H9 (cell line): ENCODE measurements around the gene C10orf120. TPM values are rescaled to one million over a fixed set of nuclear protein-coding genes. Genes with fewer than 3 reads are reported as not detected.

Source experiments
- DNase-seq: peaks from one replicate; pipeline ENCODE4 v3.0.0-alpha.2; 2017
- H2AFZ ChIP-seq: one replicate; pipeline ENCODE4 v1.6.1; 2013; ENCODE audit warnings: mild to moderate bottlenecking, low read length, control low read depth, moderate library complexity
- H2AK5ac ChIP-seq: 2 replicates; pipeline ENCODE4 v1.6.1; 2013; ENCODE audit warnings: low read length, control low read depth, mixed read lengths; ENCODE audit not compliant: insufficient read length
- H2BK120ac ChIP-seq: one replicate; pipeline ENCODE4 v1.6.1; 2013; ENCODE audit warnings: low read depth, mild to moderate bottlenecking, low read length, control low read depth, inconsistent platforms; ENCODE audit not compliant: poor library complexity, severe bottlenecking
- H2BK12ac ChIP-seq: 2 replicates; pipeline ENCODE4 v1.6.1; 2013; ENCODE audit warnings: low read length, control low read depth, mixed read lengths, low read depth; ENCODE audit not compliant: insufficient read length
- H2BK15ac ChIP-seq: 2 replicates; pipeline ENCODE4 v1.6.1; 2013; ENCODE audit warnings: low read depth, low read length, control low read depth
- H2BK20ac ChIP-seq: one replicate; pipeline ENCODE4 v1.6.1; 2013; ENCODE audit warnings: low read depth, mild to moderate bottlenecking, low read length, control low read depth, inconsistent platforms; ENCODE audit not compliant: poor library complexity, severe bottlenecking
- H2BK5ac ChIP-seq: 2 replicates; pipeline ENCODE4 v1.6.1; 2013; ENCODE audit warnings: low read length, control low read depth, mixed read lengths; ENCODE audit not compliant: insufficient read length
- H3K14ac ChIP-seq: 2 replicates; pipeline ENCODE4 v1.6.1; 2013; ENCODE audit warnings: low read length, control low read depth; ENCODE audit not compliant: insufficient read depth
- H3K18ac ChIP-seq: 2 replicates; pipeline ENCODE4 v1.6.1; 2013; ENCODE audit warnings: low read depth, mild to moderate bottlenecking, mixed read lengths, low read length, control low read depth; ENCODE audit not compliant: insufficient read length
- H3K23ac ChIP-seq: 2 replicates; pipeline ENCODE4 v1.6.1; 2013; ENCODE audit warnings: low read length, control low read depth, mixed read lengths, low read depth; ENCODE audit not compliant: insufficient read length
- H3K23me2 ChIP-seq: 2 replicates; pipeline ENCODE4 v1.6.1; 2013; ENCODE audit warnings: low read depth, mild to moderate bottlenecking, mixed read lengths, low read length, control low read depth; ENCODE audit not compliant: insufficient read length, poor library complexity, severe bottlenecking
- H3K27ac ChIP-seq: 2 replicates; pipeline ENCODE4 v1.5.1; 2013; ENCODE audit warnings: low read length, control low read depth, mixed read lengths, low read depth; ENCODE audit not compliant: insufficient read length
- H3K27me3 ChIP-seq: 2 replicates; pipeline ENCODE4 v1.6.1; 2013; ENCODE audit warnings: low read length, control low read depth, inconsistent platforms; ENCODE audit not compliant: insufficient read depth
- H3K4ac ChIP-seq: 2 replicates; pipeline ENCODE4 v1.6.1; 2013; ENCODE audit warnings: low read depth, mild to moderate bottlenecking, control low read depth, inconsistent platforms, low read length, moderate library complexity
- H3K4me1 ChIP-seq: 2 replicates; pipeline ENCODE4 v1.6.1; 2013; ENCODE audit warnings: low read length, control low read depth, inconsistent platforms; ENCODE audit not compliant: insufficient read depth
- H3K4me2 ChIP-seq: 2 replicates; pipeline ENCODE4 v1.6.1; 2013; ENCODE audit warnings: low read length, control low read depth, mixed read lengths; ENCODE audit not compliant: insufficient read length, insufficient read depth
- H3K56ac ChIP-seq: 2 replicates; pipeline ENCODE4 v1.6.1; 2013; ENCODE audit warnings: low read depth, mild to moderate bottlenecking, mixed read lengths, low read length, control low read depth; ENCODE audit not compliant: insufficient read length
- H3K79me1 ChIP-seq: 2 replicates; pipeline ENCODE4 v1.6.1; 2013; ENCODE audit warnings: low read depth, mild to moderate bottlenecking, moderate library complexity, low read length, control low read depth, inconsistent platforms; ENCODE audit not compliant: insufficient read depth, poor library complexity, severe bottlenecking
- H3K79me2 ChIP-seq: 2 replicates; pipeline ENCODE4 v1.6.1; 2013; ENCODE audit warnings: low read length, control low read depth, inconsistent platforms; ENCODE audit not compliant: insufficient read depth
- H3K9ac ChIP-seq: 2 replicates; pipeline ENCODE4 v1.6.1; 2013; ENCODE audit warnings: low read length, control low read depth, mixed read lengths; ENCODE audit not compliant: insufficient read length; ENCODE audit errors: extremely low read depth
- H3K9me3 ChIP-seq: one replicate; pipeline ENCODE4 v1.6.1; 2013; ENCODE audit warnings: low read depth, low read length, inconsistent platforms; ENCODE audit not compliant: control insufficient read depth
- H3T11ph ChIP-seq: one replicate; pipeline ENCODE4 v1.6.1; 2013; ENCODE audit warnings: mild to moderate bottlenecking, low read length, control low read depth, inconsistent platforms
- H4K20me1 ChIP-seq: one replicate; pipeline ENCODE4 v1.6.1; 2013; ENCODE audit not compliant: control insufficient read depth, insufficient read length, insufficient read depth
- H4K5ac ChIP-seq: 2 replicates; pipeline ENCODE4 v1.6.1; 2013; ENCODE audit warnings: low read depth, mild to moderate bottlenecking, mixed read lengths, low read length, control low read depth; ENCODE audit not compliant: insufficient read length
- H4K8ac ChIP-seq: replicated peaks from 2 replicates; pipeline ENCODE4 v1.6.1; 2013; ENCODE audit warnings: low read length, control low read depth, mixed read lengths, low read depth; ENCODE audit not compliant: insufficient read length
- H4K91ac ChIP-seq: 2 replicates; pipeline ENCODE4 v1.6.1; 2013; ENCODE audit warnings: low read depth, mild to moderate bottlenecking, moderate library complexity, mixed read lengths, low read length, control low read depth; ENCODE audit not compliant: insufficient read length
- H3K27ac Mint-ChIP-seq, 3 experiments: 2 replicates in 2 of 3; 3 replicates in 1 of 3; pipeline ENCODE4 v1.8.0; 2020 to 2021; ENCODE audit warnings: mixed read lengths in 3 of 3, mild to moderate bottlenecking in 1 of 3, moderate library complexity in 1 of 3
- H3K27me3 Mint-ChIP-seq: 2 replicates; pipeline ENCODE4 v1.8.0; 2021; ENCODE audit warnings: low read depth, mild to moderate bottlenecking, moderate library complexity, mixed read lengths
- H3K36me3 Mint-ChIP-seq, 3 experiments: 2 replicates in 2 of 3; 3 replicates in 1 of 3; pipeline ENCODE4 v1.8.0; 2020 to 2021; ENCODE audit warnings: low read depth in 3 of 3, mixed read lengths in 3 of 3; ENCODE audit not compliant: insufficient read depth in 1 of 3
- H3K4me1 Mint-ChIP-seq, 2 experiments: 2 replicates each; pipeline ENCODE4 v1.8.0; 2020; ENCODE audit warnings: mixed read lengths in 2 of 2
- H3K4me3 Mint-ChIP-seq, 2 experiments: 2 replicates in 1 of 2; 3 replicates in 1 of 2; pipeline ENCODE4 v1.8.0; 2020 to 2021; ENCODE audit warnings: mild to moderate bottlenecking in 2 of 2, mixed read lengths in 2 of 2, moderate library complexity in 1 of 2
- H3K9me3 Mint-ChIP-seq, 2 experiments: 2 replicates in 1 of 2; 3 replicates in 1 of 2; pipeline ENCODE4 v1.8.0; 2020; ENCODE audit warnings: mild to moderate bottlenecking in 2 of 2, mixed read lengths in 2 of 2, moderate library complexity in 1 of 2
- WGBS: extraction: QIAGEN DNeasy Blood & Tissue Kit; methylation state at CpG from one replicate; pipeline ENCODE4 v1.1.7; 2013; ENCODE audit warnings: missing lambda C conversion rate, low lambda C conversion rate, mixed read lengths; ENCODE audit not compliant: insufficient read length; ENCODE audit errors: extremely low coverage; 5-methylcytosine and 5-hydroxymethylcytosine counted together
- total RNA-seq: library from RNA; stranded (reverse); gene quantifications from 2 replicates; pipeline ENCODE4 v1.2.1, GENCODE V29; 2021
- TF ChIP-seq, protein P1 (sequence below): fragments of 200-600 bp; sonication (generic); conservative IDR thresholded peaks from 3 replicates; pipeline ENCODE4 v1.8.0; 2021; ENCODE audit warnings: antibody characterized with exemption, mild to moderate bottlenecking

C10orf120 gene
- total RNA-seq, 1 experiment from 2014 or later, result not detected

DNA sequence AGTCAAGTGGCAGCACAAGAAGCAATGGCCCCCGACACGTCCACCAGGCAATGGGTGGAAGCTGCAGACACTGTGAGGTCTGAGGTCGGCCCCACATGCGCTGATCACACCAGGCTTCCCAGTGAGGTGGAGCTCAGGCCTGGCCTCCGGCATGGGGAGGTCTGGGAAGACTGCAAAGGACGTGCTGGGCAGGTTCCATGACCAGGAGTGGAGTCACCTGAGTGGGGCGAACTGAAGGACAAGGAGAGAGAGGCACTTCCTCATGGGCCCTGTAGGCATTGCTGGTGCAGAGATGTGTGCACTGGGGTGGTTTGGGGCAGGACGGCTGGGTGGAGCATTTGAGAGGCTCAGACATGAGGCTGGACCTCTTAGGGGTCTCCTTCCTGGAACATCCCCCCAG, 35.1 kb downstream of the C10orf120 start:
- no peak overlapping the region for H2BK12ac ChIP-seq
- no peak overlapping the region for H3K27ac ChIP-seq
- H3K56ac ChIP-seq, result no peak overlapping the region
- H4K8ac ChIP-seq, result no peak overlapping the region
- no peaks in the 10 kb centered on the region for H3K79me2 ChIP-seq
- TF ChIP-seq, protein P1, sequence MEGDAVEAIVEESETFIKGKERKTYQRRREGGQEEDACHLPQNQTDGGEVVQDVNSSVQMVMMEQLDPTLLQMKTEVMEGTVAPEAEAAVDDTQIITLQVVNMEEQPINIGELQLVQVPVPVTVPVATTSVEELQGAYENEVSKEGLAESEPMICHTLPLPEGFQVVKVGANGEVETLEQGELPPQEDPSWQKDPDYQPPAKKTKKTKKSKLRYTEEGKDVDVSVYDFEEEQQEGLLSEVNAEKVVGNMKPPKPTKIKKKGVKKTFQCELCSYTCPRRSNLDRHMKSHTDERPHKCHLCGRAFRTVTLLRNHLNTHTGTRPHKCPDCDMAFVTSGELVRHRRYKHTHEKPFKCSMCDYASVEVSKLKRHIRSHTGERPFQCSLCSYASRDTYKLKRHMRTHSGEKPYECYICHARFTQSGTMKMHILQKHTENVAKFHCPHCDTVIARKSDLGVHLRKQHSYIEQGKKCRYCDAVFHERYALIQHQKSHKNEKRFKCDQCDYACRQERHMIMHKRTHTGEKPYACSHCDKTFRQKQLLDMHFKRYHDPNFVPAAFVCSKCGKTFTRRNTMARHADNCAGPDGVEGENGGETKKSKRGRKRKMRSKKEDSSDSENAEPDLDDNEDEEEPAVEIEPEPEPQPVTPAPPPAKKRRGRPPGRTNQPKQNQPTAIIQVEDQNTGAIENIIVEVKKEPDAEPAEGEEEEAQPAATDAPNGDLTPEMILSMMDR, result no peak
- H3K4me1 ChIP-seq, result peaks cover 3% of the 10 kb centered on the region; the same call in 1 of the 2 replicates
- H4K5ac ChIP-seq, result no peak overlapping the region
- H2BK15ac ChIP-seq, result no peak overlapping the region
- H3K79me1 ChIP-seq, result no peaks in the 10 kb centered on the region
- no peak overlapping the region for H2AK5ac ChIP-seq
- H3K23ac ChIP-seq, result no peak overlapping the region
- Mint-ChIP-seq H3K4me1 (peaks cover 2 to 8% of the 10 kb centered on the region in 2 experiments; a peak in 3 of 4 replicates), H3K36me3 (no peaks in the 10 kb centered on the region), H3K27me3 (0 out of 2 replicates have a peak, but pooled peaks cover 7% of the 10 kb centered on the region), H3K9me3 (no peaks in the 10 kb centered on the region), H3K4me3 (no peak overlapping the region), H3K27ac (no peak overlapping the region; a peak in 1 of 7 replicates)
- H2BK5ac ChIP-seq, result no peak overlapping the region
- no peak overlapping the region for H2AFZ ChIP-seq
- H3K23me2 ChIP-seq, result no peaks in the 10 kb centered on the region
- no peak overlapping the region for H2BK120ac ChIP-seq
- H4K20me1 ChIP-seq, result no peaks in the 10 kb centered on the region
- H4K91ac ChIP-seq, result no peak overlapping the region
- no peak overlapping the region for H3K14ac ChIP-seq
- no peak overlapping the region for H3K9ac ChIP-seq
- DNase-seq, result no peak
- H2BK20ac ChIP-seq, result no peak overlapping the region
- H3K4me2 ChIP-seq, result no peak overlapping the region
- H3K9me3 ChIP-seq, result no peaks in the 10 kb centered on the region
- H3K4ac ChIP-seq, result no peak overlapping the region
- WGBS, result no CpG with 5 or more reads among the region's 8 CpGs
- H3K27me3 ChIP-seq, result no peaks in the 10 kb centered on the region
- no peak overlapping the region for H3K18ac ChIP-seq
- H3T11ph ChIP-seq, result no peak overlapping the region
